ENCODE measurements around the gene PRDM15.

Gene PRDM15

DNA sequence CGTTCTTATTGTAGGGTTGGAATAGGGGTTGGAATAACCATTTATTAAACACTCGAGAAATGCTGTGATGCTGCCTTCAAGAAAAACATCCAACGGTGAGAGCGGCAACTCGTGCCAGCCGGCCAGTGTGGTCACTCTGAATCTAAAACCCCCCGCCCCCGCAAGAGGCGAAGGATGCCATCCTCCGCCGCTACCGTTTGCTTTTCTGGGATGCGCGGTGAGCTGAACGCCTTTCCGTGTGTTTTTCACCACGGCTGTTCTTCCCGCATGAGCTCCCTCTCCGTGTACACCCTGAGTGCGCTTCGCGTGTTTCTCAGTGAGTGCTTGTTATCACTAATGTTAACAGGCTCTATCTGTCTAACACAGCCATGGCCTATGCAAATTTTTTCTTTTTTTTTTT lies 70.3 kb downstream of the PRDM15 start:
- ATAC-seq (no peak), DNase-seq (no peak)
- H3K27ac Mint-ChIP-seq: peak overlapping the region in 1 of 2 donors; percentile 44
- no peak overlapping the region for H3K4me3 Mint-ChIP-seq
- peaks cover 7 to 12% of the 10 kb centered on the region in 2 donors for H3K9me3 Mint-ChIP-seq
- H3K27me3 Mint-ChIP-seq: no peaks in the 10 kb centered on the region
- H3K4me1 Mint-ChIP-seq: no peaks in the 10 kb centered on the region

DNA sequence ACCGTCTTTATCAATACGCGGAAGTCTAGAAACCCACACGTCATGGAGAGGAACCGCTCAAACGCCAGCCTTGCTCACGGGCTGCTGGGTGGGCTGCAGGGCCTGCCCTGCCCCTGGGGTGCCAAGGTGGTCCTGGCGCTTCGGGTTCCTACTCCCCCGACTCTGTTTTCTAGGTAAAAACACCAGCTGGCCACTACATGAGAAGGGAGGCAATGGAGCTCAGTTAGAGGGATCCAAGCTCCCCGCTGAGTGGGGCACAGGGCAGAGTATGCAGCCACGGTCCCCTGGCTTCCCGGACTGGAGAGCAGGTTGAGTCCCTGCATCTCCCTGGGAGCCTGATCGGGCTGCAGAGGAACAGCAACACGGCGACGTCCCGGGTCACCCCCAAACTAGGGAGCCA lies 71.0 kb downstream of the PRDM15 start:
- ATAC-seq: no peak
- H3K9me3 Mint-ChIP-seq: peaks cover 7 to 12% of the 10 kb centered on the region in 2 donors
- H3K4me1 Mint-ChIP-seq: no peaks in the 10 kb centered on the region
- no peak overlapping the region for H3K27ac Mint-ChIP-seq
- H3K27me3 Mint-ChIP-seq: no peaks in the 10 kb centered on the region
- no peak for DNase-seq
- no peak overlapping the region for H3K4me3 Mint-ChIP-seq

DNA sequence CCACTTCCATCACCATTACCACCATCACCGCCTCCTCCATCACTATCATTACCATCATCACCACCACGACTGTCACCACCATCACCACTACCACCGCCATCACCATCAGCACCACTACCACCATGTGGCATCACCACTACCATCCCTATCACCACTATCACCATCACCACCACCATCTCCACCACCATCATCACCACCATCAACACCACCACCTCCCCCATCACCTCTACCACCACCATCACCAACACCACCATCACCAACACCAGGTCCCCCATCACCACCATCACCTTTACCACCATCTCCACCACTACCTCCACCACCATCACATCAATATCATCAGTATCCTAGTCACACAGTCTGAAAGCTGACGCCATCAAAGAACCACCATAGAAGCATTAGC lies 72.4 kb downstream of the PRDM15 start:
- no peak overlapping the region for H3K4me3 Mint-ChIP-seq
- H3K4me1 Mint-ChIP-seq: no peaks in the 10 kb centered on the region
- no peaks in the 10 kb centered on the region for H3K27me3 Mint-ChIP-seq
- DNase-seq: no peak
- peaks cover 7 to 12% of the 10 kb centered on the region in 2 donors for H3K9me3 Mint-ChIP-seq
- H3K27ac Mint-ChIP-seq: peak overlapping the region in 1 of 2 donors; percentile 43
- ATAC-seq: no peak

DNA sequence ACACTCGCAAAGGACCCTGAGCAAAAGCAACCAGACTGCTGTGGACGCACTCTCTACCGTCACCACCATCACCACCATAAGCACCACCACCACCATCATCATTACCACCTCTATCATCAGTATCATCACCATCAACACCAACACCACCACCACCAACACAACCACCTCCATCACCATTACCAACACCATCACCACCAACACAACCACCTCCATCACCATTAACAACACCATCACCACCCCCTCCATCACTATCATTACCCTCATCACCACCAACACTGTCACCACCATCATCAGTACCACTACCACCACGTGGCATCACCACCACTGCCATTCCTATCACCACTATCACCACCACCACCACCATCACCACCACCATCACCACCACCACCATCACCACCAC lies 73.5 kb downstream of the PRDM15 start:
- Mint-ChIP-seq H3K4me3 (no peak overlapping the region), H3K27me3 (no peaks in the 10 kb centered on the region), H3K27ac (peak overlapping the region in 1 of 2 donors; percentile 70), H3K4me1 (no peaks in the 10 kb centered on the region), H3K9me3 (peaks cover 7 to 12% of the 10 kb centered on the region in 2 donors)
- ATAC-seq: no peak
- no peak for DNase-seq

DNA sequence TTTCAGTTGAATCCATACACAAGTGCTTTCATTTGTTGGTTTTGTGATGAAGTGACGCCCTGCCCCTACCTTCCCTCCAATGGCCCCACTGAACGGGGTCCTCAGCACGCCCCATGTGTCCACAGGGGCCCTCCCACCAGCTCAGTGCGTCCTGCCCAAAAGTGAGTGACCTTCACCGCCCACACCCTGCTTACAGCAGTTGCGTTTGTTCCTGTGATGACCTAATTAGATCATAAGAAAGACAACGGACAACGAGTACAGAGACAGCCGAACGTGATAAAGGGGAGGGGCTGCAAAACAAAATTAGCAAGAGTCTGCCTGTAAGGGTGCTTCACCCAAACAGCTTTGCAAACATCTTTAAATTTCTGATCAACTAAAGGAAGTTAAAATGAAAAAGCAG lies 74.1 kb downstream of the PRDM15 start:
- Mint-ChIP-seq H3K27me3 (no peaks in the 10 kb centered on the region), H3K4me1 (no peaks in the 10 kb centered on the region), H3K4me3 (no peak overlapping the region), H3K27ac (peak overlapping the region in 1 of 2 donors; percentile 14), H3K9me3 (peaks cover 7 to 12% of the 10 kb centered on the region in 2 donors)
- DNase-seq: no peak
- no peak for ATAC-seq

GRCh38 chr21:41804381-41804780 lies 74.8 kb downstream of the PRDM15 start:
- H3K27ac Mint-ChIP-seq: no peak overlapping the region
- peaks cover 7 to 12% of the 10 kb centered on the region in 2 donors for H3K9me3 Mint-ChIP-seq
- no peak for DNase-seq
- H3K4me1 Mint-ChIP-seq: no peaks in the 10 kb centered on the region
- no peak for ATAC-seq
- H3K27me3 Mint-ChIP-seq: no peaks in the 10 kb centered on the region
- no peak overlapping the region for H3K4me3 Mint-ChIP-seq

- DNase-seq (no peak), ATAC-seq (no peak)
- Mint-ChIP-seq H3K9me3 (peaks cover 7 to 12% of the 10 kb centered on the region in 2 donors), H3K4me3 (no peak overlapping the region), H3K27ac (no peak overlapping the region), H3K27me3 (no peaks in the 10 kb centered on the region), H3K4me1 (no peaks in the 10 kb centered on the region)
Measured at GRCh38 chr21:41803316-41803715, 75.8 kb downstream of the PRDM15 start.

DNA sequence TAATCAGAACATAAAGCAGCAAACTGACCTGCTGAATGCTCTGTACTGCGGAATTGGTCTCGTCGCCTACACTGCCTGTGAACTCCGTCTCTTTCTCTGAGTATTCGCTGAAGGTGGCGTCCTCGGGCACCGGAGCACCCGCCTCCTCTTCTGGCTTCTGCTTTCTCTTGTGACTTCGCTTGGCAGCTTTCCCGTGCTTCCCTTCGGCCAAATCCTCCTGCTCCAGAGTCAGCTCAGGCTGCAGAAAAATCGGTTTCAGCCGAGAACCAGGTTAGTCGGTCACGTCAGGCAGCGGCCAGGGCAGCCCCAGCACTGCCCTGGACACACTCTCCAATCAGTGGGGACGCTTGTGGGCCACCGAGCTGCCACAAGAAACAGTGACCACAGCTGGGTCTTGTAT lies 76.5 kb downstream of the PRDM15 start:
- ATAC-seq (no peak), DNase-seq (no peak)
- H3K27me3 Mint-ChIP-seq: no peaks in the 10 kb centered on the region
- H3K4me1 Mint-ChIP-seq: no peaks in the 10 kb centered on the region
- peaks cover 7 to 12% of the 10 kb centered on the region in 2 donors for H3K9me3 Mint-ChIP-seq
- no peak overlapping the region for H3K4me3 Mint-ChIP-seq
- no peak overlapping the region for H3K27ac Mint-ChIP-seq

GRCh38 chr21:41802198-41802584 lies 77.0 kb downstream of the PRDM15 start:
- Mint-ChIP-seq H3K4me1 (no peaks in the 10 kb centered on the region), H3K9me3 (peaks cover 7 to 9% of the 10 kb centered on the region in 2 donors), H3K27ac (no peak overlapping the region), H3K4me3 (no peak overlapping the region), H3K27me3 (no peaks in the 10 kb centered on the region)
- DNase-seq (no peak), ATAC-seq (no peak)

DNA sequence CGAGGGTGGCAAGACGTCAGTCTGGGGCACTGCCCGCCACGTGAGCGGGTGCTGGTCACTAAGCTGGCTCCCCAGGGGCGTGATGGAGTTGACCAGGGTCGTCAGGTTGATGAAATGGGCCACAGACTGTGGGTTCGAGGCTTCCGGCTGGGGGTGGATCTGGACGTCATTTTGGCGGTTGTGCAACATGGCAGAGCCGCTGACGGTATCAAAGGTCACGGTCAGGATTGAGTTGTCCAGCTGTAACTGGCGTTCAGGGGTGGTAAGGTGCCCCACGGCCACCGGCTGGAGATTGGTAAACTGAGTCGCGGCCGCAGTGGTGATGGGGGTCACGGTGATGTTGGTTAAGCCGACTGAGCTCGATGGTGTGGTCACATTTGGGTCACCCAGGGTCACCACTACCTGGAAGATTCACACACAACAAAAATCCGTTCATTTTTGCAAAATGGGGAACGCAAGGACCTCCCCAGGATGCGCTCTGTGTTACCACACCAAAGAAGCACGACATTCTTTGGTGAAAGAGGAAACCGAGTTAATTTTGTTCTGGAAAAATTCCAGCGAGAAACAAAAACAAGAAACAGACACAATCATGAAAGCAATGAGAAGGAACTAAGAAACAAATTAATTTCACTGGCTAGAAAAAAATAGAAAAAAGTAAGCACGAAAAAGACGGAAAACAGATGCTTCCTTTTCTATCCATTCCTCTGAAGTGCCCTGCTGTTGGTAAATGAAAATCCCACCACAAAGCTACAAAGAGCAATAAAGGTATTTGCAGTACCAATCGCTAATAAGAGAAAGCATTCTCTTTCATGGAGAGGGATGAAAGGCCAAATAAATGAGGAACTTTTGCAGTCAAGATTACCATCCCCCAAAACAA lies 77.6 kb downstream of the PRDM15 start:
- Mint-ChIP-seq H3K27ac (no peak overlapping the region), H3K9me3 (peaks cover 2 to 3% of the 10 kb centered on the region in 2 donors), H3K27me3 (no peaks in the 10 kb centered on the region), H3K4me1 (no peaks in the 10 kb centered on the region), H3K4me3 (no peak overlapping the region)
- DNase-seq: no peak
- ATAC-seq: no peak

DNA sequence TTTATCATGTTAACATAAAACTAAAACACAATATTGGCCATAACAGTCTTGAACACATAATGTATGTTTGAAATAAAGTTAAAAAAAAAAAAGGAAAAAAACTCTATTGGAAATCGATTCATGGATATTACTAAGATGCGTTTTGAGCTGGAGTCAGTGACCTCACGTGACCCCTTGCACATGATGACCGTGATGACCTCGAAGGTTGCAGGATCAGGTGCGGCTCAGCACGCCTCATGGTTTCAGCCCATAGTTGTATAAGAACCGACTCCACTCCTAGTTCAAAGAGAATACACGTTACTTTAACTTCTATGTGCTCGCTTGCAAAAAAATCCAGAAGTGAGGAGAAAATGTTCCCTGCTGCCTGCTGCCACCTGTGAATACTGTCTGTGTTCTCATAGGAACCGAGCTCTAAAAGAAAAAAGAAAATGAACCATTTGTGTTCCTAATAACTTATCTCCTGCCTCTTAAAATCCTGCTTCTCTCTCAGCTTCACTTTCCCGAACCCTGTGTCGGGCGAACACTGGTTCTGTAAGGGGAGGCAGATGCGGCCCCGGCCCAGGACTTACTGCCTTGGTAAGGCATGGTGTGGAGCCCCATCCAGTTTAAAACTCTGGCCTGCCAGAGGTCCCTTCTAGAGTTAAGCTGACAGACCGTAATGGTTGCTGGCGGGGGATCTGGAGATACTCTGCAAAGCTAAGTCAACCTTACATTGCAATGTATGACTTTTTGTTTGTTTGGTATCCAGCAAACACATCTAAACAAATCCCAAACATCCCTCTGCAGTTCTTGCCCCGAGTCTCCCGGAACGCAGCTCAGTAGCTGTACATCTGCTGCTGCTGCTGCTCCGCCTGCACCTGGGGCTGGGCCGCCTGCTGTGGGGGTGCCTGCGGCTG lies 78.5 kb downstream of the PRDM15 start:
- ATAC-seq (no peak), DNase-seq (no peak)
- Mint-ChIP-seq H3K4me3 (no peak overlapping the region), H3K27me3 (no peaks in the 10 kb centered on the region), H3K9me3 (no peaks in the 10 kb centered on the region), H3K4me1 (no peaks in the 10 kb centered on the region), H3K27ac (peak overlapping the region in 1 of 2 donors; percentile 78)

- Mint-ChIP-seq H3K9me3 (no peaks in the 10 kb centered on the region), H3K27me3 (no peaks in the 10 kb centered on the region), H3K27ac (peak overlapping the region in 1 of 2 donors; percentile 34), H3K4me1 (no peaks in the 10 kb centered on the region), H3K4me3 (no peak overlapping the region)
- ATAC-seq: no peak
- no peak for DNase-seq
Measured at GRCh38 chr21:41799763-41800162, 79.4 kb downstream of the PRDM15 start.

DNA sequence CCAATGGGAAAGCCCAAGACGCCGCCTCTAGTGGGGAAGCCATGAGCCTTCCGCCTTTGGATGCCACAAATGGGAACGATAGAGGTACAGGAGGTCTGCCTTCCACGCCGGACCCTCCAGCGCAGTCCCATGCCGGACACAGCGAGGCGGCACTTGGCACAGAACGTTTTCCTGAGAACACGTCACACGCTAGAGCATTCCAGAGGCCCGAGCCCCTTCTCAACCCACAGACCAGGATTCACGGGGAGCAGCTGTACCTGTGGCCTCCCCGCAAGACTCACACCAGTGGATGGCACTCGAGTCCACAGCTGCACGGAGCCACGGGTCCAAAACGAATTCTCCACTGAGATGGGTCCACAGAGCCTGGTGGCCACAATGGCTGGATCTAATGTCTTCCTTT lies 80.8 kb downstream of the PRDM15 start:
- Mint-ChIP-seq H3K27me3 (peaks cover 8% of the 10 kb centered on the region), H3K27ac (no peak overlapping the region), H3K4me3 (no peak overlapping the region), H3K4me1 (no peaks in the 10 kb centered on the region), H3K9me3 (peaks cover 6 to 10% of the 10 kb centered on the region in 2 donors)
- ATAC-seq (no peak), DNase-seq (no peak)

DNA sequence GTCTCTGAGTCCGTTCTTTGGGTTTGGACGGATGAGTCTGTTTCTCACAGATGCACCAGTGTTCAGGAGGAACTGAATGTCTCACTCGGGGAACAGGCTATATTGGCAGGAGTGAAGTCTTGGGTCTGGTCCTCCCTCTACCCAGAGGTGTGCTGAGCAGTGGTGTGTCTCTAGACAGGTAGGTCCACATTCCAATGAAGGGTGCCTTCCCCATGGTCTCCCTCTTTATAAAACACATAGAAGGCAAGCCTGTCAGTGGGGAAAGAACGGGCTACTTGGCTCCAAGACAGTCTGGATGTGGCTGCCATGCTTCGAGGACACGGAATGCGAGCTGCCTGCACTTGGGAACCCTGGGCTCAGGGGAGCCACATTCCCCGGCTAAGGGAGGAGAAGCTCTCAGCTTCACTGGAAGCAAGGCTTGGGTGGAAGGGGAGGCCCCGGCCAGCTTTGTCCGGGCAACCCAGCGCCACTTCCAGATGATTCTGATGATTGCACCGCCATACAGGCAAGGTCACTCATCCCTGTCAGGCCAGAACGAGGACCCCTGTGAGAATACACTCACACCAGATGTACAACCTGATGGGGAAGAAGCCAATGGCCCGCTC lies 82.6 kb downstream of the PRDM15 start:
- H3K4me3 Mint-ChIP-seq: no peak overlapping the region
- no peak for DNase-seq
- ATAC-seq: no peak
- H3K9me3 Mint-ChIP-seq: peaks cover 6 to 26% of the 10 kb centered on the region in 2 donors
- no peaks in the 10 kb centered on the region for H3K4me1 Mint-ChIP-seq
- no peak overlapping the region for H3K27ac Mint-ChIP-seq
- peaks cover 8% of the 10 kb centered on the region for H3K27me3 Mint-ChIP-seq

DNA sequence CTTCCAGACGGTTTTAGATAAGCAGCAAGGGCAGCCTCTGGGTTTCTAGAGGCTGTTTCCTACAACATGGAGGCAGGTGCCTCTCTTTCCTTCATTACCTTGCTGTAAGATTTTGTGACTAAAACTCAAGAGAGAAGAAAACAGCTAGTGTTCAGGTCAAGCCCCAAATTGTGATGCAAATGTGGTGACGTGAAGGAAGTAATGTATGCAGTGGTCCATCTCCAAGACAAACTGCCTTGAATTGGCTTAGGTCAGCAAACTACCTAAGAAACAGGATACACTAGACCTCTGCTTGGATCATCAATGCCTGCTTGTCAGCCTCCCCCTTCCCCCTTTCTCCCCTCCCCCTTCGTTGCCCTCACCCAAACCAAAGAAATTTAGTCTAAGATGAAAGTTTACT lies 83.4 kb downstream of the PRDM15 start:
- no peak overlapping the region for H3K27ac Mint-ChIP-seq
- DNase-seq (no peak), ATAC-seq (no peak)
- H3K27me3 Mint-ChIP-seq: peaks cover 8% of the 10 kb centered on the region
- no peaks in the 10 kb centered on the region for H3K4me1 Mint-ChIP-seq
- H3K4me3 Mint-ChIP-seq: no peak overlapping the region
- H3K9me3 Mint-ChIP-seq: peaks cover 10 to 26% of the 10 kb centered on the region in 2 donors
